SK-MEL-5 (cell line): ENCODE results near the gene TNFAIP3. TPM values are rescaled to one million over a fixed set of nuclear protein-coding genes. Genes with fewer than 3 reads are reported as not detected.
A peak's percentile ranks its signal among the peaks of the same experiment; 100 is the strongest.
"Not testable (repeated sequence)": the region's sequence is repeated elsewhere in the genome, so short reads cannot be mapped to it uniquely, and the experiment has no call there.

Source experiments
- DNase-seq: peaks from one replicate; pipeline ENCODE4 v3.0.0-alpha.2; 2016; ENCODE audit warnings: low read depth, low spot score
- in situ Hi-C: cut with HindIII; loops from 2 replicates; pipeline ENCODE4 v1.10.0; 2016; ENCODE audit warnings: low sequenced_read_pairs, high pct_unique_total_duplicates, low pct_unique_long_range_greater_than_20kb
- polyA plus RNA-seq, 2 experiments: library from polyadenylated mRNA; depleted of rRNA; stranded (reverse); fragments of >200 nt; gene quantifications; 2 replicates each; pipeline ENCODE4 v1.2.3, GENCODE V29; 2015
- total RNA-seq: library from RNA; depleted of rRNA; stranded (reverse); fragments of >200 nt; shearing (Covaris generic); gene quantifications from 2 replicates; pipeline ENCODE4 v1.2.3, GENCODE V29; 2014; rRNA removed

TNFAIP3 gene
- 107 and 110 TPM in 2 replicates for total RNA-seq
- 105 and 128 TPM in 2 replicates for polyA plus RNA-seq (2015; cell fraction: cytosol; rRNA removed)
- 645 and 654 TPM in 2 replicates for polyA plus RNA-seq (2015; cell fraction: nucleus; rRNA removed)

- peak; percentile 95 for DNase-seq
- in situ Hi-C loops: no loop called here
Measured at GRCh38 chr6:137866914-137867684, at the start of gene TNFAIP3. TNFAIP3 (plus strand) TSS chr6:137867259; CDS start chr6:137871228, 3,969 bp downstream.

- in situ Hi-C loops: no loop called here
- DNase-seq: no peak
Measured at GRCh38 chr6:137818440-137818839, 48.6 kb upstream of the TNFAIP3 start.

- no peak for DNase-seq
- in situ Hi-C loops: no loop called here
Measured at GRCh38 chr6:137819740-137820139, 47.3 kb upstream of the TNFAIP3 start.

DNA sequence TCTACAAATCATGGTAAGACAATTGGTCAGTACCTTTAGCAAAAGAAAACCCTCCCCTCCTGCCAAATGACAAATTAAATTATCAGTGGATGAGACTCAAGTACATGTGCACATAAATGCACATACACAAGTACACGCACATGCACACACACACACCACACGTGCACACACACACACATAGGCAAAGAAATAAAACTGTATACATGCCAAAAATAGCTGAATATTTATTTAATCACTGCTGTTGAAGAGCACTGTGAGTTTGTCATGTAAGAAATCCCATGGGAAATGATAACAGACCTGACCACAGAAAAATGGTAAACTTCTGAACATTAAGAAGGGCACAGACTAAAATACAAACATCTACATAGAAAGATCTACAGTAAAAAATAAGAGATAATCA, 46.6 kb upstream of the TNFAIP3 start:
- in situ Hi-C loops: no loop called here
- no peak for DNase-seq

- no peak for DNase-seq
- in situ Hi-C loops: no loop called here
Measured at GRCh38 chr6:137820952-137821351, 46.1 kb upstream of the TNFAIP3 start.

DNA sequence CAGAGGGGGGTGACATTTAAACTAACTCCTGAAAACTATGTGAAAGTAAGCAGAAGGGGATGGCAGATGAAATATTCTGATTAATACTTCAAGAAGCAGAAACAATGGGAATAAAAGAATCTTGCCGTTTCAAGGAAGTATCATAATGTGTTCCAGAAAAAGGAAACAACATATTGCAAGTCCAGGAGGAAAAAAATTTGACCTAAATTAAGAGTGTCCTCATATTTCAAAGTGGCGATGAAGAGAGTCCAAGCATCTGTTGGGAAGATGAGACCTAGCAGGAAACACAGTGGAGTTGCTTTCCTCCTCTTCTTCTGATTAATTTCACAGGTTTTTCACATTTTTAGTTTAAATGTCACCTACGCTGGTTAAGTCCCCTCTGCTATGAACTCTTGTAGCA, 45.6 kb upstream of the TNFAIP3 start:
- in situ Hi-C loops: no loop called here
- no peak for DNase-seq

GRCh38 chr6:137823826-137824555, 43.1 kb upstream of the TNFAIP3 start:
- in situ Hi-C loops: no loop called here
- DNase-seq: peak; percentile 100

- DNase-seq: no peak
- in situ Hi-C loops: no loop called here
Measured at GRCh38 chr6:137824556-137824879, 42.5 kb upstream of the TNFAIP3 start.

GRCh38 chr6:137824896-137825295, 42.2 kb upstream of the TNFAIP3 start:
- in situ Hi-C loops: no loop called here
- DNase-seq: no peak

DNA sequence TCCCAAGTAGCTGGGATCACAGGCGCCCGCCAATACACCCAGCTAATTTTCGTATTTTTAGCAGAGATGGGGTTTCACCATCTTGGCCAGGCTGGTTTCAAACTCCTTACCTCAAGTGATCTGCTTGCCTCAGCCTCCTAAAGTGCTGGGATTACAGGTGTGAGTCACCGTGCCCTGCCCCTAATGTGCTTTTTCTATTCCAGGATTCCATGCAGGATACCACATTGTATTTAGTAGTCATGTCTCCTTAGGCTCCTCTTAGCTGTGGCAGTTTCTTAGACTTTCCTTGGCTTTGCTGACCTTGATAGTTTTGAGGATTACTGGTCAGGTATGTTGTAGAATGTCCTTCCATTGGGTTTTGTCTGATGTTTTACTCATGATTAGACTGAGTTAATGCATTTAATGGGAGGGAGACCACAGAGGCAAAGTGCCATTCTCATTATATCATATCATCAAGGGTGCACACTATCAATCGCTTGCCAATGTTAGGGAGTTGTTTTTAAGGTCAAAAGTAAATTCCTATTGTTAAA, 39.6 kb upstream of the TNFAIP3 start:
- DNase-seq: no peak
- in situ Hi-C loops: no loop called here

GRCh38 chr6:137827977-137828810, 38.9 kb upstream of the TNFAIP3 start:
- in situ Hi-C loops: no loop called here
- DNase-seq: no peak

DNA sequence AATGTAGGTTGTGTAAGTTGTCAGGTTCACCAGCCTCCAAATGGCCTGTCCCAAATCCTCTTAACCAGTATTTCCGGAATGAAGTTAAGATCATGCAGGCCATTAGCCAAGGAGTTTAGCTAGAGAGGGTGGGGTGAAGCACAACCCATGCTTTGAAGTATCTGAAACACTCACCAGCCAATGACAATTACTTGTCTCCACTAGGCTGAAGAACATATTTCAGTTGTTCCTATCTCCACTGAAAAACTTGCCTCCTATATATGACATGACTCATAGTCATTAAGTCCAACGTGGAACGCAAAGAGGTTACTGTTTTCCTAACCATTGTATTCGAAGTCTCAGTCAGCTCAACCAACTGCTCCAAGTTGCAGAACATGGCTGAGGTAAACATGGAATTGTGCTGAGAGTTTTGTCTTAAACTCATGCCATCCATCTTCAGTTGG, 37.4 kb upstream of the TNFAIP3 start:
- in situ Hi-C loops: no loop called here
- DNase-seq: peak; percentile 59

- in situ Hi-C loops: no loop called here
- no peak for DNase-seq
Measured at GRCh38 chr6:137830511-137830911, 36.5 kb upstream of the TNFAIP3 start.

- in situ Hi-C loops: no loop called here
Measured at GRCh38 chr6:137832110-137832509, 34.9 kb upstream of the TNFAIP3 start.

GRCh38 chr6:137834508-137834907, 32.6 kb upstream of the TNFAIP3 start:
- in situ Hi-C loops: no loop called here
- no peak for DNase-seq

More at GRCh38 chr6:137832110-137832509, 34.9 kb upstream of the TNFAIP3 start:
- DNase-seq: peak; percentile 48

DNA sequence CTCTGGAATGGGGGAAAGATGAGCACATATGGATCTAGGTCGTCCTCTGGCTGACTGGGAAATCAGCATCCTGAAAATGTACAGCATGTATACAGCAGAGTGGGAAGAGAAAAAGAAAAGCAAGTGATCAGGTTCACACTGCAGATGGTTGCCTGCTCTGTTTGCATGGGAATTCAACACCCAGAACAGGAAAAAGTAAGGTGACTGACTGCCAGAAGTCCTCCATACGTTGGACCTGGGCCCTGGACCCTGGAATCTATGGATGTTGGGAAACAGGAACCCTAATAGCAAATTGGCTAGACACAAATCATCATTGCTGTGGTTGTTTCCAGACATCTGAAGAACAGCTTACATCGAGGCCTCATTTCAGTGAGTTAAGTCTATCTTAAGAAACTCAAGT, 30.3 kb upstream of the TNFAIP3 start:
- in situ Hi-C loops: no loop called here

DNA sequence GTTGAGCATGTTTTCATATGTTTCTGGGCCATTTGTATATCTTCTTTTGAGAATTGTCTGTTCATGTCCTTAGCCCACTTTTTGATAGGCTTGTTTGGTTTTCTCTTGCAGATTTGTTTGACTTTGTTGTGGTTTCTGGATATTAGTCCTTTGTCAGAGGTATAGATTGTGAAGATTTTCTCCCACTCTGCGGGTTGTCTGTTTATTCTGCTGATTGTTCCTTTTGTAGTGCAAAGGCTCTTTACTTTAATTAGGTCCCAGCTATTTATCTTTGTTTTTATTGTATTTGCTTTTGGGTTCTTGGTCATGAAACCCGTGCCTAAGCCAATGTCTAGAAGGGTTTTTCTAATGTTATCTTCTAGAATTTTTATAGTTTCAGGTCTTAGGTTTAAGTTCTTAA, 29.0 kb upstream of the TNFAIP3 start:
- in situ Hi-C loops: not testable (repeated sequence)

More for the DNA sequence above, 30.3 kb upstream of the TNFAIP3 start:
- DNase-seq: no peak

DNA sequence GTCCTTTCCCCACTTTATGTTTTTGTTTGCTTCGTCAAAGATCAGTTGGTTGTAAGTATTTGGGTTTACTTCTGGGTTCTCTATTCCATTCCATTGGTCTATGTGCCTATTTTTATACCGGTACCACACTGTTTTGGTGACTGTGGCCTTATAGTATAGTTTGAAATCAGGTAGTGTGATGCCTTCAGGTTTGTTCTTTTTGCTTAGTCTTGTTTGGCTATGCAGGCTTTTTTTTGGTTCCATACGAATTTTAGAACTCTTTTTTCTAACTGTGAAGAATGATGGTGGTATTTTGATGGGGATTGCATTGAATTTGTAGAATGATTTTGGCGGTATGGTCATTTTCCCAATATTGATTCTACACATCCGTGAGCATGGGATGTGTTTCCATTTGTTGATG, 28.5 kb upstream of the TNFAIP3 start:
- in situ Hi-C loops, DNase-seq: not testable (repeated sequence)

More for the DNA sequence above, 29.0 kb upstream of the TNFAIP3 start:
- not testable (repeated sequence) for DNase-seq
